ENCODE data around the gene RHOH.
A peak's percentile ranks its signal among the peaks of the same experiment; 100 is the strongest.

Gene RHOH

DNA sequence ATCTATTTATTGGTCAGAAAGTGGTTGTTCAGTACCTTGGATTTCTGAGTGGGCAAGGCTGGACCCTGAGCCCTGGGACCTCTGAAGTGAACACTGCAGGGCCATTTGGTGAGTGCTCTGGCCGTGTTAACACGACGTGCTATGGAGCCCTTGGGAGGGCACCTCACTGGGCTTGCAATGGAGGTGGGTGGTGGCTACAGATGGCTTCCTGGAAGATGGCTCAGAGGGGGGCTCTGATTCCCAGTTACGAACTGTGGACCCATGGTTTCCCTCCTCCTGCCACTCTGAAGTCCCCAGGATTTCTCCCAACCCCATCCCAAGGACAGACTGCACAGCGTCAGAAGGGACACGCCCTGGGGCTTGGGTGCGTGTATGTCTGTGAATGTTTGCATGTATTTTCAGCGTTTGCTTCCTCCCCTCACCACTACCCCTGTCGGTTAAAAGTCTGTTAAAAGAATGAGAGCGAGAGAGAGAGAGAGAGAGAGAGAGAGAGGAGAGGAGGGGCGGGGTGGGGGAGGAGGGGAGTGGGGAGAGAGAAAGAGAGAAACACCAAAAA, 3.7 kb upstream of the RHOH start:
- Mint-ChIP-seq H3K36me3 (peaks cover 2% of the 10 kb centered on the region), H3K9me3 (no peaks in the 10 kb centered on the region), H3K4me3 (peak overlapping the region; percentile 100), H3K4me1 (peaks cover 62% of the 10 kb centered on the region), H3K27ac (peak overlapping the region; percentile 100), H3K27me3 (no peaks in the 10 kb centered on the region)
- ATAC-seq (ENCODE audit: low read depth) (peak; percentile 28), DNase-seq (ENCODE audit: low spot score in 2 of 2) (no peak)

GRCh38 chr4:40193578-40193977, 3.3 kb upstream of the RHOH start:
- H3K4me1 Mint-ChIP-seq = peaks cover 63% of the 10 kb centered on the region
- peak overlapping the region; percentile 100 for H3K4me3 Mint-ChIP-seq
- no peaks in the 10 kb centered on the region for H3K27me3 Mint-ChIP-seq
- H3K27ac Mint-ChIP-seq = peak overlapping the region; percentile 100
- ATAC-seq (ENCODE audit: low read depth) (no peak), DNase-seq (ENCODE audit: low spot score in 2 of 2) (no peak)
- no peaks in the 10 kb centered on the region for H3K9me3 Mint-ChIP-seq
- H3K36me3 Mint-ChIP-seq = peaks cover 7% of the 10 kb centered on the region

GRCh38 chr4:40194602-40195161, 2.1 kb upstream of the RHOH start:
- Mint-ChIP-seq H3K27me3 (no peaks in the 10 kb centered on the region), H3K27ac (peak overlapping the region; percentile 100), H3K36me3 (peaks cover 7% of the 10 kb centered on the region), H3K4me3 (peak overlapping the region; percentile 100), H3K9me3 (no peaks in the 10 kb centered on the region), H3K4me1 (peaks cover 62% of the 10 kb centered on the region)
- no peak for DNase-seq (ENCODE audit: low spot score in 2 of 2)
- ATAC-seq (ENCODE audit: low read depth) = peak; percentile 28

DNA sequence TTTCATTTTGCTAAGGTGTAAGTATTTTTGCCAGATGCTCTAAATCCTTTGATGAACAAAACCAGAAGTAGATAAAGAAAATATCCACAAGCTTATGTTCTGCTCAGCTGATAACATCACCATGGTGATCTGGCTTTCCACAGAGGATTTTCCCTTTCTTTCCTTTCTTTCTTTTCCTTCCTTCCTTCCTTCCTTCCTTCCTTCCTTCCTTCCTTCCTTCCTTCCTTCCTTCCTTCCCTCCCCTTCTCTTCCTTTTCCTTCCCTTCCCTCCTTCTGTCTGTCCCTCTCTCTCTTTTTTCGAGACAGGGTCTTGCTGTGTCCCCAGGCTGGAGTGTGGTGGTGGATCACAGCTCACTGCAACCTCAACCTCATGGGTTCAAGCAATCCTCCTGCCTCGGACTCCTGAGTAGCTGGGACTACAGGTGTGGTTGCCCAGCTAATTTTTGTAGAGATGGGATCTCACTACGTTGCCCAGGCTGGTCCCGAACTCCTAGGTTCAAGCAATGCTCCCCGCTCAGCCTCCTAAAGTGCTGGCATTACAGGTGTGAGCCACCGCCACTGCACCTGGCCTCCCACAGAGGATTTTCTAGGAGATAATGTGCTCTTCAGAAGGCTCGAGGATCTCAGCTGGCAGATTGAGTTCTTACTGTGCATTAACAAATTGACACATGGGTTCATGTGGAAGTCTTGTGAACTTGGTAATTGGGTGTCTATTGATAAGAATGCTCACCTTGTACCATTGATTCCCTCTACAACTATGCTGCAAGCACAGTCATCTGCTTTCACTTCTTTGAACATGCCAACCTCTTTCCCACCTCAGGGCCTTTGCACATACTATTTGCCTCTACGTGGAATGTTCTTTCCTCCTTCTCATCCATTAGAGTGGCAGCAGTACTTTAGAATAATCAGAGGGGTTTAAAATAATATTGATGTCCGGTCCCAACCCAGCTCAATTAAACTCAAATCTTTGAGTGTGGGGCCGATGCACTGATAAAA, 1.4 kb upstream of the RHOH start:
- H3K36me3 Mint-ChIP-seq = peaks cover 8% of the 10 kb centered on the region
- peak overlapping the region; percentile 100 for H3K4me3 Mint-ChIP-seq
- DNase-seq (ENCODE audit: low spot score in 2 of 2) (no peak), ATAC-seq (ENCODE audit: low read depth) (no peak)
- no peaks in the 10 kb centered on the region for H3K27me3 Mint-ChIP-seq
- peak overlapping the region; percentile 100 for H3K27ac Mint-ChIP-seq
- no peaks in the 10 kb centered on the region for H3K9me3 Mint-ChIP-seq
- peaks cover 63% of the 10 kb centered on the region for H3K4me1 Mint-ChIP-seq

GRCh38 chr4:40196272-40196671, 559 bp upstream of the RHOH start:
- Mint-ChIP-seq H3K36me3 (peaks cover 9% of the 10 kb centered on the region), H3K9me3 (no peaks in the 10 kb centered on the region), H3K4me3 (peak overlapping the region; percentile 100), H3K27ac (peak overlapping the region; percentile 100), H3K27me3 (no peaks in the 10 kb centered on the region), H3K4me1 (peaks cover 57% of the 10 kb centered on the region)
- no peak for ATAC-seq (ENCODE audit: low read depth)
- no peak for DNase-seq (ENCODE audit: low spot score in 2 of 2)

GRCh38 chr4:40197879-40198689, 1.3 kb downstream of the RHOH start:
- no peaks in the 10 kb centered on the region for H3K27me3 Mint-ChIP-seq
- peak; percentile 45 for ATAC-seq (ENCODE audit: low read depth)
- peak overlapping the region; percentile 100 for H3K4me3 Mint-ChIP-seq

GRCh38 chr4:40199179-40199670, 2.4 kb downstream of the RHOH start:
- DNase-seq (ENCODE audit: low spot score in 2 of 2) (no peak), ATAC-seq (ENCODE audit: low read depth) (no peak)
- Mint-ChIP-seq H3K4me3 (peak overlapping the region; percentile 100), H3K27ac (peak overlapping the region; percentile 100), H3K36me3 (peaks cover 13% of the 10 kb centered on the region), H3K4me1 (peaks cover 52% of the 10 kb centered on the region), H3K9me3 (no peaks in the 10 kb centered on the region), H3K27me3 (no peaks in the 10 kb centered on the region)

More at GRCh38 chr4:40197879-40198689, 1.3 kb downstream of the RHOH start:
- H3K4me1 Mint-ChIP-seq = peaks cover 53% of the 10 kb centered on the region
- peaks cover 11% of the 10 kb centered on the region for H3K36me3 Mint-ChIP-seq
- peak overlapping the region; percentile 100 for H3K27ac Mint-ChIP-seq
- peak in 1 of 2 donors; percentile 71 for DNase-seq (ENCODE audit: low spot score in 2 of 2)
- no peaks in the 10 kb centered on the region for H3K9me3 Mint-ChIP-seq

- peak overlapping the region; percentile 100 for H3K4me3 Mint-ChIP-seq
- ATAC-seq (ENCODE audit: low read depth) (peak; percentile 16), DNase-seq (ENCODE audit: low spot score in 2 of 2) (no peak)
- H3K9me3 Mint-ChIP-seq = no peaks in the 10 kb centered on the region
- H3K27me3 Mint-ChIP-seq = no peaks in the 10 kb centered on the region
- H3K4me1 Mint-ChIP-seq = peaks cover 54% of the 10 kb centered on the region
- H3K36me3 Mint-ChIP-seq = peaks cover 13% of the 10 kb centered on the region
- H3K27ac Mint-ChIP-seq = peak overlapping the region; percentile 100
Measured at GRCh38 chr4:40199999-40200874, 3.4 kb downstream of the RHOH start.

DNA sequence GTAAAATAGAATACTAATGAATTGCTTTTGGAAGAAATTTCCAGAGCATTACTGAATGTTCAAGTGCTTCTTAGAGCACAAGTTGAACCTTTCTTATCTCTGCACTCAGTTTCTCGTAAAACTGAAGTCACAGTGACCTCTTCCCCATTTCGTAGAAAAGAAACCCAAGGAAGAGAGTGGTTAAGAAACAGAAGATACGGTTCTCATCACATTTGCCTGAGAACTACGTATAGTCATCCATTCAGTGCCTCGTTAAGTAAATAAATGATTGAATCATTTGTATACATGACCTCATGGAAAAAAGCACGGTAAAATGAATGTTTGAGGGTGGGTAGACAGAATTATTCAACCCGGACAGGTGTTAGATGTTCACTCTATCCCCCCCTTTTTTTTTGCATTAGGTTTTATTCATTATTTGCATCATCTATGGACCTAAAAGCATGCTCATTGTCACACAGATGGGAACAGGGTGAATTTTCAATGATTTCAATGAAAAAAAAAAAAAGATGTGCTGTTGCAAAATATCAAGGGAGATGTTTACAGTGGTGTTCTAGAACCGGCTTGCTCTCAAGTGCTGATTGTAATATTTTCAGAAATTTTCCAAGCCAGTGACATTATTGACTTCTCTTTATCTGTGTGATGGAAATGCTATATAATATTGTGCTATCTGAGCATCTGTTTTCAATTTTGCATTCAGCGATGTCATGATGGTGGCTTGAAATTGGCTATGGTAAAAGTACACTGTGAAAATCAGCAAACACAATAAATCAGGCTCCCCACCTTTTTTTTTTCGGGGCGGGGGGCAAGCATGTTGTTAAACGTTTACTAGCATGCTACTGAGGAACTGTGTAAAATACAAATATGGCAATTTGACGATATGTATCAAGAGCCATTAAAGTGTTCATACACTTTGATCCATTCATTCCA, 4.3 kb downstream of the RHOH start:
- Mint-ChIP-seq H3K4me3 (peak overlapping the region; percentile 100), H3K27me3 (no peaks in the 10 kb centered on the region), H3K9me3 (no peaks in the 10 kb centered on the region), H3K27ac (peak overlapping the region; percentile 100), H3K4me1 (peaks cover 54% of the 10 kb centered on the region), H3K36me3 (peaks cover 15% of the 10 kb centered on the region)
- peak; percentile 21 for ATAC-seq (ENCODE audit: low read depth)
- no peak for DNase-seq (ENCODE audit: low spot score in 2 of 2)

DNA sequence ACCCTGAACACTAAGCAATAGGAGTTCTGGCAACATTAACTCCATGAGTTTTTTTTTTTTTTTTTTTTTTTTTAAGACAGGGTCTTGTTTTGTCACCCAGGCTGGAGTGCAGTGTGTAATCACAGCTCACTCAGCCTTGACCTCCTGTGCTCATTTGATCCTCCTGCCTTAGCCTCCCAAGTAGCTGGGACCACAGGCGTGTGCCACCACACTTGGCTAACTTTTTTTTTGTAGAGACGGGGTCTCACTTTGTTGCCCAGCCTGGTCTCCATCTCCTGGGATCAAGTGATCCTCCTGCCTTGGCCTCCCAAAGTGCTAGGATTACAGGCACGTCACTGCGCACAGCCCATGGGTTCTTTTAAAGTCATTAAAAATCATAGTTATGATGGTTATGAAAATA, 5.1 kb downstream of the RHOH start:
- peak overlapping the region; percentile 91 for H3K27ac Mint-ChIP-seq
- H3K4me3 Mint-ChIP-seq = peak overlapping the region; percentile 85
- ATAC-seq (ENCODE audit: low read depth) = no peak
- no peaks in the 10 kb centered on the region for H3K9me3 Mint-ChIP-seq
- no peaks in the 10 kb centered on the region for H3K27me3 Mint-ChIP-seq
- peaks cover 56% of the 10 kb centered on the region for H3K4me1 Mint-ChIP-seq
- no peak for DNase-seq (ENCODE audit: low spot score in 2 of 2)
- H3K36me3 Mint-ChIP-seq = peaks cover 16% of the 10 kb centered on the region

- Mint-ChIP-seq H3K4me3 (peak overlapping the region; percentile 85), H3K4me1 (peaks cover 60% of the 10 kb centered on the region), H3K36me3 (peaks cover 16% of the 10 kb centered on the region), H3K27ac (peak overlapping the region; percentile 91), H3K27me3 (no peaks in the 10 kb centered on the region), H3K9me3 (no peaks in the 10 kb centered on the region)
- ATAC-seq (ENCODE audit: low read depth) = no peak
- DNase-seq (ENCODE audit: low spot score in 2 of 2) = no peak
Measured at GRCh38 chr4:40202474-40202873, 5.6 kb downstream of the RHOH start.
